HG03097 (cell line): ENCODE results near the gene TP53I13.

Experiments used
- ATAC-seq: cut with Tn5 transposase; IDR thresholded peaks from one replicate; pipeline ENCODE4 v1.9.1; 2021; ENCODE audit not compliant: unreplicated experiment, low FRiP score

The TP53I13 gene

DNA sequence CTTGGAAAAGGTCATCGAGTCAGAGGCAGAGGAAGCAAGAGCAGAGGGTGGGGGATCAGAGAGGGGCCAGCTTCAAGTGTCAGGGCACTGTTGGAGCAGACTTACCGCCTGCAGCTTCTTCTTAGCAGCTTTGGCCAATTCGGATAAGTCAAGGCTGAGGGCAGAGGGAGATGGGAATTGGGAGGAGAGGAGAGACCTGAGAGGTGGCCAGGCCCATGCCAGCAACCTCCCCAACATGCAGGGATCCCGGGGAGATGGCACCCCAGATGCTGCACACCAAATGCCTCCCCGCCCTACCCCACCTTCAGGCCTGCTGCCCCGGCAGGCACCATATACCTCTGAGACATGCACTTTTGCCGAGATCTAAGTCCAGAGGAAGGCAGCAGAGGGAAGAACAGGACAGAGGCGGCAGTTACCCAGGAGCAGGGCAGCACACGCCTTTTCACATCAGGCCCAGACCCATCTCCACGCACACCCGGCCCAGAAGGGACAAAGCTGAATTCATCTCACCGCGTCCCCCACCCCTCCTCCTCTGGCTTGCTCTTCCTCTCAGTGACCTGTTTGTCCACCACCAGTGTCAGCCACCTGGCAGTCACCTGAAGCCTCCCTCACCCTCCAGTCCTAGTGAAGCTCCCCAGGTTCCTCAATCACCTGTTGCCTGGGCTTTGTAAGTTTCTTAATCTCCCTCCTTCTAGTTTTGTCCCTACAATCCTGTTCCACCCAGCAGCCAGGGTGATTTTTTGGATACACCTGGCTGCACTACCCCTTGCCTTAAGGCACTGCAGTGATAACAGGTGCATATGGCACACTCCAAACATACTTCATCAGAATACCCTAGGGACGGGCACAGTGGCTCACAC is 10.4 kb downstream of the TP53I13 start:
- no peak for ATAC-seq

DNA sequence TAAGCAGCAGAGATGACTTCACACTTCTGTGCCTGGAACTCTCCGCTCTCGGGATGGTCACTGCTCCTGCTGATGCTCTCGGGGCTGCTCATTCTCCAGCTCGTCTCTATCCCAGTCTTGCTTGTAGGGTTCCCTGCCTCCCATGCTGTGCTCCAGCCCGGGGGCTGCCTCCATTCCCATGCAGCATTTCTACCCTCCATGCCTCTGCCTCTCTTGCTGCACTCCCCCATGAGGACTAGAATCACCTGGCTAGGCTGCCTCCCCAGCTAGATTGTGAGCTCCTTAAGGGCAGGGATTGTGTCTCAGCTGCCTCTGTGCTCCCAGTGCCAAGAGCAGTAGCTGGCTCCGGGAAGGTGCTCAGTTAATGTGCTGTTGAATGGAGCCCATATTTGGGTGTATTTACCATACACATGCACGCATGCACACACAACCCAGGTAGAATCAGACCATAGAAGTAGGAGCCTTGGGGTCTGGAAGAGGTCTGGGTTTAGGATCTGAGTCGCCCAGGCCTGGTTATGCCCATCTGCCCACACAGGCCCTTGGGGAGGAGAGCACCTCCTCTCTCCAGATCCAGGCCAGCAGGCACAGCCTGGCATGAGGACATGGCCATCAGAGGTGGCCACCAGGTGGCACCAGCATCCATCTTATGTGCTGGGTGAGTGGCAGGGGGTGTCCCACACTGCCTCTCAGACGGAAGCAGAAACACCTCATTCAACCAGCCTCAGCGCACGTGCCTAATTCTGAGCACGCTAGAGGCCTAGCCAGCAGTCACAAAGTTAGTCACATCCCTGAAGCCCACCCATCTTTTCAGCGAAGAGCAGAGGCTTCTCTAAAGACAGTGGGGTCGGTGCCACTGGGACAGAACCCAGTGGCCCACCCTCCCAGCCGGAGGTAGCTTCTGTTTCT is 11.6 kb downstream of the TP53I13 start:
- ATAC-seq = peak; percentile 72

DNA sequence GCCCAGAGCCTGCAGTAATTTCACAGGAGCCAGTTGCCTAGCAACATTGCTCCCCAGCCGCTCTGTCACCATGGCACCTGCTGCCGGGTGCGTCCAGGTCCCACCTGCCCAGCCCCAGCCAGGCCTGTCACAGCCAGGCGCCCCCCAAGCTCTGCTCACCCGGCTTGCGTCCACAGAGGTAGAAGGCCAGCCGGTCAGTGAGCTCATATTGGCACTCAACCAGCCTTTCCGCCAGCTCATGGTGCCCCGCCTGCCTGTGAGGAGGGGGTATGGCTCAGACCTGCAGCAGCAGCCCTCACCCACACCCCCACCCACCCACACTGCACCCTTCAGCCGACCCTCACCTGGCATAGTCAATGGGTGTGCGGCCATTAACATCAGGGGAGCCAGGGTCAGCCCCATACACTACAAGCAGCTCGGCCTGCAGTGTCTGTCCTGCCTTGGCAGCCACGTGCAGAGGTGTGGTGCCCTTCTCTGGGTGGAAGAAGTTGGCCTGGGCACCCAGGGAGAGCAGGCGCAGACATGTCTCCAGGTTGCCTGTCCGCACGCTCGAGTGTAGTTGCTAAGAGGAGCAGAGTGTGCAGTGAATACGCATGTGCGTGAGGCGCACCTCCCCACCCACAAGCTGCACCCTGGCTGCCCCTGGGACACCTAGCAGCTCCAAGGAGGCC is 13.2 kb downstream of the TP53I13 start:
- no peak for ATAC-seq

DNA sequence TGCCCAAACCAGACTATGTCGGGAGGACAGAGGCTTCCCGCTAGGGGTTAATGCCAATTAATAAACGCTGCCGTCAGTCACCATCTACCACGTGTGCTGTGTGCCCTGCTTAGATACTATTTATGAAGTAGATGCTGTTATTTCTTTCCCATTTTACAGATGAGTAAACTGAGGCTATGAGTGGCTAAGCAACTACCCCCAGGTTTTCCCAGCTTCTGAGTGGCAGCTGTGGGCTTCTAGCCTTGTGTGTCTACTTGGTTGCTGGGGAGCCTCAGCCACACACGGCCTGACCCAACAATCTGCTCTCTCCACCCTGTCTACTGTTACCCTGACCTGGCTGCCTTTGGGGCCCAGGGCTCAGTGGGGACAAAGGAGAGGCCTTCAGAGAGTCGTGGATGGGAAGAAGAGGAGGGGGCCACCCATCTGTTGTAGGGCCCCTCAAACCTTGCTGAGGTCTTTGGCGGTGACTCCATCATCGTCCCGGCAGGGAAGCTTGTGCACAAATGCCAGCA is 13.8 kb downstream of the TP53I13 start:
- ATAC-seq = no peak

DNA sequence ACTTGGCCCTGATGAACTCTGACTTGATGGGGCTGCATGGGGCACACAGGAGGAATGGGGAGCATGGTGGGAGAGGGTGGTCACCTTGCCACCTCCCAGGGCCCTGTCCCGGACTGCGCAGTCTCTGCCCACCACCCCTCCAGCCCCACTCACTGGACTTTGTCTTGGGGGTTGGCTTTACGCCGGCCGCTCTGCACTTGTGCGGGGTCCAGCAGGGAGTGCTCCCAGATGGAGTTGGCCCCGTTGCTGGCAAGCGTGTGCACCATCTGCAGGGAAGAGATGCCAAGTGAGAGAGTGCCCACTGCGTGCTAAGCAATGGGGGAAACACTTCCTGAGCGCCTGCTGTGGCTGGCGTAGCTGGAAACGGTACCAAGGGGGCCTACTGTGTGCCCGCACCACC is 14.3 kb downstream of the TP53I13 start:
- ATAC-seq = no peak

DNA sequence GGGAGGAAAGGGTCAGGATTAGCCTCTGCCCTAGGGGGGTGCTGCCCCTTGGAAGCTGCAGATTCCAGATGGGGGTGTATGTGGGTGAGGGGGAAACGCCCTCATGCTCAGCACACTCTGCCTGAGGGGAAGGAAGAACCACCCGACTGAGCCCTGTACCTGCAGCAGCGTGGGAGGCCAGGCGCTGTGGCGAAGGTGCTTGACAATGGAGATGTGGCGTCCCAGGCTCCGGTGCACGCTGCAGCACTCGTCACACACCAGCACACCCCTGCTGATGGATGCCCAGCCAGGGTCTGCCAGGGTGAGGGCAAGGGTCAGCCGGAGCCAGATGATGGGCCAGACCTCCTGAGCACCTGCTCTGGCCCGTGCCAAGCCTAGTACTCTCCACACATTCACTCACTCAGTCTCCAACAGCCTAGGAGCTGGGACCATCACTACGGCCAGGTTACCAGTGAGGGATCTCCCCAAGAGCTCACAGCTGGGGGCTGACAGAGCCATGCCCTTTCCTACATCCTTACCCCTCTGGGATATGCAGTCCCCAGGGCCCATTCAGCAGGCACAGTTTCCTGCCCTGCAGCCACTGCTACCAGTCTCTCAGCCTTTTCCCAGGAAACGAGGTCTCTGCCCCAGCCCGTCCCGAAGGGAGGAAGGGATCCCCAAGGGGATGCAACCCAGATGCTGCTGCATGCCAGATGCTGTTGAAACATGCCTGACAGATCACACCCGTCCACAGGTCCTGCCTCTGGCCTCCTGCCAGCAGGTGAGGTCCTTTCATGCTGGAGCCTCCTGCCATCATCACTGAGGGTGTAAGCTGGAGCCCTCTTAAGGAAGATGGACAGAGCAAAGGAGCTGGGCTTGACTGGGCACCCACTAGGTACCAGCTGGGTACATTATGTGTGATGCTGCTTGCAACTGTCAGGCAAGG is 15.1 kb downstream of the TP53I13 start:
- ATAC-seq = no peak

DNA sequence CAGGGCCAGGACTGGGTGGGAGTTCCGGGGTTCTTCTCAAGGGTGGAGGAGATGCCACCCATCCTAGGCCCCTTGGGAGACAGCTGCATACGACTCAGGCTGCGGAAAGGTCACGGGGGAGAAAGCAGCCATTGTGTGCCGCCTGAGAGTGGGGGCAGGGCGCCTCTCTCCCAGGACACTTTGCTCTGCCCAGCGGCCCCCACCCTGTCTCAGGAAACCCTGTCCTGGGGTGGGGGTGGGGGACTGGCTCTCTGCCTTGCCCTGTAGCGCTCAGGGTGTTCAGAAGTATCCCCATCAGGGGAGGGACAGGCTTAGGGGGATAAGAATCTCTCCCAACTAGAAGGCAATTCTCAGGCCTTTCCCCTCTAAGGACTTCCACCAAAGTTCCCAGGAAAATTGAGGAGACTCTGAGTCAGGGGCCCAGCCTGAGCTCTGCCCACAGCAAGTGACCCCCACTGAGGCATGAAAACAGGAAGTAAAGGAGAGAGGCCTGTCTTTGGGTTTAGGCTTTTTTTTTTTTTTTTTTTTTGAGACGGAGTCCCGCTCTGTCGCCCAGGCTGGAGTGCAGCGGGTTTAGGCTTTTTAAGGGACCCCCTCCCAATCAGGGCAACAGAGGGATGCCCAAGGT is 16.1 kb downstream of the TP53I13 start:
- ATAC-seq = no peak

DNA sequence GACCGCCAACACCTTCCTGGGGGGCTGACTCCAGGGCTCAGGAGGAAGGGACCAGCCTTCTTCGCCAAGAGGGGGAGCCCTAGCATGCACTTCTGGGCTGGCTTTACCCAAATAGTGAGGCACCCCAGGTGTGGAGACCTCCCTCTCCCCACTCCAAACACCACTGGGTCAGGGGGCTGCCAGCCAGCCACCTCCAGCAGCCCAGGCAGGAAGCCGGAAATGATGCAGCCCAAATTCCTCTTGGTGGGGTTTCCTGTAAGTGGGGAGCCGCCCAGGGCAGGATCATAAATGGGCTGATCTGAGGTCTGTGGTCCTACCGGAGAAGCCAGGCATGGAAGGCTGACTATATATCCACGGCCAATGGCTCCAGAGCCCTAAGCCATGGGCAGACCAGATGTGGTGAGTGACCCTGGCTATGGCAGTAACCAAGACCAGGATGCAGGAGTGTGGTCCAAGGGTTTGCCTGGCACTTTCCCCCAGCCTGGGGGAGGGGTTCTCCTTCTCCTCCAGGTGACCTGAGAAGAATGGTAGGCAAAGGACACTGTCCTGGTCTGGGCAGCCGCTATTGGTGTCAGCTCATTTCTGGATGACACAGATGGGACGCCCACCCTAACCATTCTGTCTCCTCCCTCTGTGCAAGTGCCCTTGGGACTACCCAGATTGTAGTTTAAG is 16.7 kb downstream of the TP53I13 start:
- no peak for ATAC-seq

DNA sequence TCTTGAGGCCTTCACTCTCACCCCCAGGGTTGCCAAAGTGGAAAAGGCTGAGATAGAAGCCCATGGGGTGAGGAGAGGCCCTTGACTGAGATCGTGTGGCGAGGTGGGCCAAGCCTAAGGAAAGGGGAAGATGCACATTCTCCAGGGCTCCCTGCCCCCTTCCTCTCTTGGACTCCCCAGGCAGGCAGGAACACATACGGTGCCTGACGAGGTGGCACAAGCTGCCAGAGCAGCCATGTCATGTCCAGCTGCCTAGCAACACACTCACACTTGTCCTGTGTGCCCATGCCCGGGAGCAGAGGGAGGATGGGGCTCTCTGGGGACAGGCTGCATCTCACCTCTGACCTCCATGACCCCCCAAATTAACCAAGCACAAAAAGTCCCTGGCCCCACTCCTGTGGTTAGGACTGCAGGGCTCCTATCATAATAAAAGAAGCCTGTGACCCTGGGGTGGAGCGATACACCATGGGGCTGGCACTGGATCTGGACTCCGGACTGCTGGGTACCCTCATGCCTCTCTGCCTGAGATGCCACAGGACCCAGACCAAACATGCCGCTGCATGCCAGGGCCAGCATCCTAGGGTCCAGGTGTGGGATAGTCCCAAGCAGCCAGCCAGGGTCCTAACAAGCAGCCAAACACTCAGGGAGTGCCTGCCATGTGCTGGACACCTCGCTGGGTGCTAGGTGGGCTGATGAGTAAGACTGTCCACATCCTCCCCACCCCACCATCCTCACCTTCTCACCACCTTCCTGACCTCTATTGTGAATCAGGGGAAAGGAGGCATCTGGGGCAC is 18.4 kb downstream of the TP53I13 start:
- no peak for ATAC-seq

DNA sequence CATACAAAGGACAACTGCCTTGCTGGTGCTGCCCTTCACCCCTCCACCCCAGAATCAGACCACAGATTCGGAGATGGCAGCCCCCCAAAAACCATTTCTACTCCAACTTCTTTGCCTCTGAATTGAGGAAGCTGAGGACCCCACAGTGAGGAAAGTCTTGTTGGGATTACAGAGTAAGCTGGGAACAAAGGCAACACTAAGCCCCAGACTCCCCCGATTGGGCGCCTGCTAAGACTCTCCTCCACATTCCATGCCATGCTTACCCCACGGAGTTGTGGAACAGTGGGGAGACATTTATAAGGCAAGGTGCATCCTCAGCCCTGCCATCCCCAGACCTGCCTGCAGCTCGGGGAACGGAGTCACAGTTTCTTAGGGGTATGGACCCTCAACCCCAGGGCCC is 19.1 kb downstream of the TP53I13 start:
- ATAC-seq = no peak

DNA sequence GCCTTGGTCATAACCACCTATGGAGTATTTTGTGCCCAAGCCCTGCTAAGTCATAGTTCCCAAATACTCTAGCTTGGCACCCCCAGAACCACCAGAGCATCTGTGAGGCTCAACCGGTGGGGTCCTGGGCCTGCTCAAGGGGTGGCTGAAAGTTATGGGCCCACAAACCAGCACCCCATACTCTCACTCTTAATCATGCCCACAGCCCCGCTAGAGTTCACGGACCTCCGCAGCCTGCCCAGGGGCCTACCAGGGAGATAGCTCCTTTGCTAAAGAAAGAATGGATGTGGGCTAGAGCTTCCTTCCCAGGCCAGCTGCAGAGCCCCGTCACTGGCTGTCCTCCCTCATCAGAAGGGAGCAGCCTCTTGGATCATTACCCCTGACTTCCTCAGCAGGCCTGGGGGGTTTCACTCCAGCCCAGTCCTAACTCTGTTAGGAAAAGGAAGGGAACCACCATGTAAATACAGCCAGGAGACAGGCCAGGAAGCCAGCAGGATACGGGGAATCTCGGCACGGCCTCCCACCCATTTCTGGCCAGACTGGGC is 19.6 kb downstream of the TP53I13 start:
- ATAC-seq = no peak

DNA sequence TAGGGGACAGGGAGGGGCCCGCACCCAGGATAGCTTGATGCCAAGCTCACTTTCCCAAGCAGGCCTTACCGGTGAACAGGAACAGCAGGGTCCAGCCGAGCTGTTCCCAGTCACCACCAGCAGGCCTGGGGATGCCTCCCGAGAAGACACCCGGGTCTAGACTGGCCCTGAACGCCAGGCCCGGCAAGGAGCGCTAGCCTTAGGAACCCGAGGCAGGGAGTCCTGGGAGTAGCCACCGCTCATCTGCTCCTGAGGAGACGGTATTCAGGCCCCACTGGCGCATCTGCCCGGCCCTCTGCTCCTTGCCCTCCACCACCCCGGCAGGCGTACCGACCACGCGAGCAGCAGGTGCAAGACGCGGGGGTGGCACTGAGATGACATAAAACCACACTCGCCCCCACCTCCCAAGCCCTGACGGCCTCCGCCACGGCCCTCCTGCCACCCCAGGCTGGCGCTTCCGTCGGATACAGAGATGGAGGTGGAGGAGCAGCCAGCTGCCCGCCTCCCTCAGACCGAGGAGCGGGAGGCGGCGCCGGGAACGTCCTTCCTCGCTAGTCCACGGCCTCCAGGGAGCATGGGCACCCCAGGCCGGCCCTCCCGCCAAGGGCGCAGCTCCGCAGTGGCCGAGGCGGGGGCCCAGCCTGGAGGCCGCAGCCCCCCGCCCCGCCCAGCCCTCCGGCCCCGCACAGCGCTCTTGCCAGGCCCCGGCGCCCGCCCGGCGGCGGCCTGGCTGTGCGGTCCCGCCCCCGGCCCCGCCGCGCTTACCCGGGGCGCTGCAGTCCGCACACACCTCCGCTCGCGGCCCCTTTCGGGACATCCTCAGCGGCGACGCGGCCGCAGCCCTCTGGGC is 20.3 kb downstream of the TP53I13 start:
- ATAC-seq = peak; percentile 8

DNA sequence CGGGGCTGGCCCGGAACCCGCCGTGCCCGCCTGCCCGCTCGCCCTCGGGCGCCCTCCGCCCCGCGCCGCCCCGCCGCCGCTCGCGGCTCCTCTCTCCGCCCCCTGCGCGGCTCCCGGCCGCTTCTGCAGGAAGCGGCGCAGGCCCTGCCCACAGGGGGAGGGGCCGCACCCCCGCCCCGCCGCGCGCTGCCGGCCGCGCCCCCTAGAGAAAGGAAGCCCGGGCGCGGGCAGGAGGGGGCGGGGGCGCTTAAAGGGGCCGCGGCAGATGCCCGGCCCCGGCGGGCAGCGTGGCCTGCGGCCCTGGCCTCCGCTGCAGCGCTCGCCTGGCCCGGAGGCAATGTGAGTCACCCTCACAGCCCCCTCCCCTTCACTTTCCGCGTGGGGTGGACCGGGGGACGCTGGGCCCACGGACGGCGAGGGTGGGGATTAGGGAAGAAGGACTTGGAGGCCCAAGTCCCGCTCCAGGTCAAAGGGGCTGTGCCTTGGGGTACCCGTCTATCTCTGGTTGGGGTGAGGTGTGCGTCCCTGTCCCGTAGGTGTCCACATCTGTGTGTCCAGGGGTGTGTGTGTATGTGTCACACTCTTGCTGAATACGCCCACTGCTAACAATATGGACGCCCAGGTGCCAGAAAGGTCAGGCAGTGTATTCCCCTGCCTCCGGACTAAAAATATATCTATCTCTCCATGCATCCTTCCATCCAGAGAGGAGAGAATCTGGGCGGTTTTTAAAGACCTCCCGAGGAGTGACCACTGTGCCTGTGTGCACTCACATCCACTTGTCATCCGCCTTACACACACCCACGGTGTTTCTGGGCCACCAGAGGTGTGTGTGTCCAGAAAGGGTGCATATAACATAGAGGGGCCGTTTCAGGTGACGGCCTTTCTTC is 21.3 kb downstream of the TP53I13 start, which contains the start of gene GIT1:
GIT1 (minus strand) TSS at position 125 of the 887 bp plus-strand sequence. CDS start 270 bp downstream, outside the sequence.
- ATAC-seq = peak; percentile 45

DNA sequence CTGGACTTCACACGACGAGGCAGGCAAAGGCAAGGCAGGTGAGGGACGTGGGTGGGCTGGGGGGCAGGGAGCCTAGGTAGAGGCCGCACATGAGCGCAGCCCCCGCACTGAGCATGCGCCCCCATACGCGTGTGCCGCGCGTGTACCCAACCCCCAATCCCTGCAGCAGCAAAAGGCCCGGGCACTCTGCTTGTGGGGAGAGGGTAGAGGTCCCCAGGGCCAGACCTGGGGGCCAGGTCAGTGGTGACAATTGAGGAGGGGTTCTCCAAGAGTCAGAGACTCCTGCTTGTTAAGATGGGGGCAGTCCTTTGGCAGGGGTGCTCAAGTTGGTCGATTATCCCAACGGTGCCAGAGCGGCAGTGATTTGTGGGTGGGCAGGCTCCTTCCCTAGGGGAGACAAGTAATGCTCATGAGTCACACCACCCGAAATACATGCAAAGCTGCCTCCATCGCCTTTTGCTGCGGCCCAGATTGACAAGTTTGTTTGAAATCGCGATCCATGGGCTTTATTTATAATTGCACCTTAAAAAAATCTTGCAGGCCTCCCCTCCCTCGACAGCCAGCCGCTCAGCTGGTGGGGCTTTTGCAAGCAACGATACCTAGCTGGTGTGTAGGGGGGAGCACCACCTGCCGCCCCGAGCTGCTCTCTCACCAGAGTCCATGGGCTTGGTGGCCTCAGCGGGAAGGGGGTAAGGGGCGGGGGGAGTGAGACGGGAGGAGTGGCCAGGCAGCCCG is 22.1 kb downstream of the TP53I13 start:
- no peak for ATAC-seq

DNA sequence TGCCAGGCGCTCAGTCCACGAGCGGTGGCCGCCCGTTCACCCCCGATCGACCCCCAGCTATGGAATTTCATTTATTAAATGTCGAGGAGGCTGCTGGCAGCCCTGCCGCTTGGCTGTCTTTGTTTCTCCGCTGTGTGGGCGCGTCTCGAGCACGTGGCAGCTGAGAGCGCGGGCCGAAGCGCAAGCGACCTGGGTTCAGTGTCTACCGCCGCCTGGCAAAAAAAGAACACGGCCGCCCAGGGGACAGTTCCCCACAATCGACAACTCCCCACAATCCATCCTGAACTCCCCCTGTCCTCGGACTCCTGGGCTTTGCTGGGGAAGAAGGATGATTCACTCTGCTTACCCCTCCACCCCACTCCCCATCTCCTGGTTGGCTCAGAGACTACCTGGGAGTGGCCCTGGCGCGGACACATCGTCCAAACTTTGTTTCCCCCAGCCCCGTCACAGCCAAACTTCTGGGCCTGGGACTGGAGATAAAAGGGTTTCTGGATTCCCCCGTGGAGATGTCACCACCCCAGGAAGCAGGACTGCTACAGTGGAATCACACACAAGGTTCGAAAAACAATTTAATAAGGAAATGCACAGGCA is 22.7 kb downstream of the TP53I13 start:
- ATAC-seq = no peak
